Spinal cord (tissue), 10 donors: ENCODE data around the gene COMMD10. TPM values are rescaled to one million over a fixed set of nuclear protein-coding genes. Genes with fewer than 3 reads are reported as not detected.

ENCODE experiments used
- DNase-seq, 6 donors: peaks; one replicate each; pipeline versions ENCODE4 v3.0.0 to v3.0.0-alpha.2; 2013 to 2015; ENCODE audit warnings: low spot score in 6 of 6, low read depth in 4 of 6
- H3K27ac ChIP-seq: one replicate; pipeline ENCODE4 v1.5.1; 2013; ENCODE audit warnings: low read depth, low read length, control low read depth
- H3K27me3 ChIP-seq: one replicate; pipeline ENCODE4 v1.6.1; 2013; ENCODE audit warnings: low read length; ENCODE audit not compliant: control insufficient read depth, insufficient read depth
- H3K36me3 ChIP-seq: one replicate; pipeline ENCODE4 v1.6.1; 2013; ENCODE audit warnings: low read length; ENCODE audit not compliant: control insufficient read depth, insufficient read depth
- H3K4me1 ChIP-seq: one replicate; pipeline ENCODE4 v1.6.1; 2013; ENCODE audit warnings: low read length; ENCODE audit not compliant: control insufficient read depth, insufficient read depth
- H3K4me3 ChIP-seq: one replicate; pipeline ENCODE4 v1.5.1; 2013; ENCODE audit warnings: low read depth, low read length, control low read depth
- H3K9me3 ChIP-seq: one replicate; pipeline ENCODE4 v1.6.1; 2013; ENCODE audit warnings: low read length; ENCODE audit not compliant: control insufficient read depth, insufficient read depth
- WGBS: methylation state at CpG from one replicate; pipeline ENCODE4 v1.1.5; 2013; ENCODE audit warnings: missing lambda C conversion rate; ENCODE audit not compliant: insufficient coverage; 5-methylcytosine and 5-hydroxymethylcytosine counted together
- long read RNA-seq, 4 donors: transcript quantifications; one replicate each; lab custom pipeline, GENCODE V29; 2026
- polyA plus RNA-seq, 2 donors: library from polyadenylated mRNA; unstranded; fragments of 120-200 nt; gene quantifications; one replicate each; pipeline ENCODE4 v1.2.1, GENCODE V29; 2013; ENCODE audit not compliant: insufficient read length in 2 of 2
- total RNA-seq, 2 donors: library from RNA; depleted of rRNA in 1 of 2; stranded (reverse); fragments of 120-200 nt in 1 of 2; fragments of >200 nt in 1 of 2; gene quantifications; one replicate each; pipeline versions ENCODE4 v1.2.3 to v1.2.4, GENCODE V29; 2013 to 2014
- donor health status: healthy.

The COMMD10 gene
- 10 to 100 TPM; 42.6 to 63.3 TPM for total RNA-seq
- 10 to 100 TPM; 30.0 to 32.5 TPM for polyA plus RNA-seq
- long read RNA-seq, donor 1, transcript COMMD10-201 (7 exons, 1,469 nt): major isoform, 23 of 31 reads
- long read RNA-seq, donor 1, partial matches to known transcripts: 7 of 31 reads
- long read RNA-seq, donor 1, other reads (novel, unspliced or antisense): 0 of 31 reads
- long read RNA-seq, donor 2, transcript COMMD10-201 (7 exons, 1,469 nt): major isoform, 5 of 5 reads
- long read RNA-seq, donor 2, partial matches to known transcripts: 0 of 5 reads
- long read RNA-seq, donor 2, other reads (novel, unspliced or antisense): 0 of 5 reads
- long read RNA-seq, donor 3, transcript COMMD10-201 (7 exons, 1,469 nt): major isoform, 8 of 8 reads
- long read RNA-seq, donor 3, partial matches to known transcripts: 0 of 8 reads
- long read RNA-seq, donor 3, other reads (novel, unspliced or antisense): 0 of 8 reads
- long read RNA-seq, donor 4, transcript COMMD10-201 (7 exons, 1,469 nt): major isoform, 27 of 32 reads
- long read RNA-seq, donor 4, partial matches to known transcripts: 5 of 32 reads
- long read RNA-seq, donor 4, other reads (novel, unspliced or antisense): 0 of 32 reads

GRCh38 chr5:116084871-116085715, at the start of gene COMMD10:
Gene COMMD10 (plus strand): TSS chr5:116085025.
- Histone ChIP-seq H3K27me3 (no peaks in the 10 kb centered on the region), H3K9me3 (no peaks in the 10 kb centered on the region), H3K4me1 (peaks cover 8% of the 10 kb centered on the region), H3K36me3 (no peaks in the 10 kb centered on the region), H3K27ac (peak within 1 kb of the TSS; percentile 76), H3K4me3 (peak within 1 kb of the TSS; percentile 76)
- peak; percentile 68 to 97 (median 80) for DNase-seq
- WGBS: 0% methylated on average over 63 of the region's 65 CpGs

GRCh38 chr5:116035123-116035522, 49.7 kb upstream of the COMMD10 start:
- Histone ChIP-seq H3K4me3 (no peak overlapping the region), H3K4me1 (no peaks in the 10 kb centered on the region), H3K27ac (no peak overlapping the region), H3K36me3 (no peaks in the 10 kb centered on the region), H3K9me3 (no peaks in the 10 kb centered on the region), H3K27me3 (no peaks in the 10 kb centered on the region)
- no peak for DNase-seq
- WGBS: 95% methylated on average over 2 of the region's 5 CpGs

GRCh38 chr5:116037236-116037822, 47.5 kb upstream of the COMMD10 start:
- H3K36me3 ChIP-seq: no peaks in the 10 kb centered on the region
- DNase-seq: peak in 1 of 6 donors; percentile 51
- no peaks in the 10 kb centered on the region for H3K4me1 ChIP-seq
- 73% methylated on average over 3 of the region's 3 CpGs for WGBS
- H3K27me3 ChIP-seq: no peaks in the 10 kb centered on the region
- no peaks in the 10 kb centered on the region for H3K9me3 ChIP-seq
- H3K27ac ChIP-seq: no peak overlapping the region
- no peak overlapping the region for H3K4me3 ChIP-seq

GRCh38 chr5:116038817-116039216, 46.0 kb upstream of the COMMD10 start:
- no peak for DNase-seq
- Histone ChIP-seq H3K27me3 (no peaks in the 10 kb centered on the region), H3K4me1 (no peaks in the 10 kb centered on the region), H3K36me3 (no peaks in the 10 kb centered on the region), H3K4me3 (no peak overlapping the region), H3K27ac (no peak overlapping the region), H3K9me3 (no peaks in the 10 kb centered on the region)
- WGBS: 90% methylated on average over 2 of the region's 3 CpGs

- Histone ChIP-seq H3K36me3 (no peaks in the 10 kb centered on the region), H3K27me3 (no peaks in the 10 kb centered on the region), H3K9me3 (no peaks in the 10 kb centered on the region), H3K4me3 (no peak overlapping the region), H3K4me1 (no peaks in the 10 kb centered on the region), H3K27ac (no peak overlapping the region)
- DNase-seq: no peak
Measured at GRCh38 chr5:116042375-116042774, 42.5 kb upstream of the COMMD10 start.

GRCh38 chr5:116044073-116044472, 40.8 kb upstream of the COMMD10 start:
- Histone ChIP-seq H3K27me3 (no peaks in the 10 kb centered on the region), H3K27ac (no peak overlapping the region), H3K36me3 (no peaks in the 10 kb centered on the region), H3K4me1 (no peaks in the 10 kb centered on the region), H3K4me3 (no peak overlapping the region), H3K9me3 (no peaks in the 10 kb centered on the region)
- no peak for DNase-seq
- no CpG with 5 or more reads among the region's 3 CpGs for WGBS

- H3K27me3 ChIP-seq: no peaks in the 10 kb centered on the region
- no CpG with 5 or more reads among the region's 2 CpGs for WGBS
- H3K9me3 ChIP-seq: no peaks in the 10 kb centered on the region
- no peak overlapping the region for H3K4me3 ChIP-seq
- H3K4me1 ChIP-seq: no peaks in the 10 kb centered on the region
- no peaks in the 10 kb centered on the region for H3K36me3 ChIP-seq
- H3K27ac ChIP-seq: no peak overlapping the region
- no peak for DNase-seq
Measured at GRCh38 chr5:116045821-116046220, 39.0 kb upstream of the COMMD10 start.

- no CpG with 5 or more reads among the region's 3 CpGs for WGBS
- H3K4me1 ChIP-seq: no peaks in the 10 kb centered on the region
Measured at GRCh38 chr5:116046261-116046660, 38.6 kb upstream of the COMMD10 start.

GRCh38 chr5:116046823-116047222, 38.0 kb upstream of the COMMD10 start:
- H3K4me1 ChIP-seq: no peaks in the 10 kb centered on the region

More at GRCh38 chr5:116046261-116046660, 38.6 kb upstream of the COMMD10 start:
- Histone ChIP-seq H3K36me3 (no peaks in the 10 kb centered on the region), H3K27me3 (no peaks in the 10 kb centered on the region), H3K4me3 (no peak overlapping the region), H3K27ac (no peak overlapping the region), H3K9me3 (no peaks in the 10 kb centered on the region)
- no peak for DNase-seq

More at GRCh38 chr5:116046823-116047222, 38.0 kb upstream of the COMMD10 start:
- no peak overlapping the region for H3K4me3 ChIP-seq
- no peaks in the 10 kb centered on the region for H3K36me3 ChIP-seq
- 88% methylated on average over 1 of the region's 2 CpGs for WGBS
- no peaks in the 10 kb centered on the region for H3K9me3 ChIP-seq
- H3K27ac ChIP-seq: no peak overlapping the region
- H3K27me3 ChIP-seq: no peaks in the 10 kb centered on the region
- DNase-seq: no peak
